Loucy (cell line): ENCODE results near the gene MYBPC2.

Experiments used
- CTCF ChIP-seq: fragments of 200-600 bp; sonication (generic); conservative IDR thresholded peaks from 2 replicates; pipeline ENCODE4 v1.5.1; 2014; ENCODE audit warnings: mild to moderate bottlenecking, antibody characterized with exemption, low read length
- EZH2phosphoT487 ChIP-seq: fragments of 200-600 bp; IDR thresholded peaks from 2 replicates; pipeline ENCODE4 v1.6.1; 2018; ENCODE audit warnings: antibody characterized with exemption, mild to moderate bottlenecking, moderate library complexity, borderline replicate concordance

- TF ChIP-seq EZH2phosphoT487 (no peak), CTCF (no peak)
Measured at GRCh38 chr19:50476224-50476906, 43.7 kb downstream of the MYBPC2 start, which contains the start of the genes EMC10 and GARIN5A.
